K562 (cell line): ENCODE measurements around the gene ATRAID. TPM values are rescaled to one million over a fixed set of nuclear protein-coding genes. Genes with fewer than 3 reads are reported as not detected.

Experiments
- CCNT2 ChIP-seq: IDR thresholded peaks from 2 replicates; pipeline ENCODE4 v1.6.1; 2011; ENCODE audit warnings: borderline replicate concordance, low read depth, mild to moderate bottlenecking, moderate library complexity, mixed read lengths, low read length; ENCODE audit not compliant: insufficient read length; ENCODE audit errors: extremely low read depth
- CSDE1 ChIP-seq, 2 experiments: fragments of 450-650 bp; IDR thresholded peaks; 2 replicates each; pipeline ENCODE4 v1.6.1; 2016; ENCODE audit warnings: mild to moderate bottlenecking in 1 of 2
- CTBP1 ChIP-seq: fragments of 450-650 bp; IDR thresholded peaks from 2 replicates; pipeline ENCODE4 v1.6.1; 2016; ENCODE audit warnings: borderline replicate concordance
- CXXC5 ChIP-seq: fragments of 250-450 bp; sonication (Bioruptor Pico); IDR thresholded peaks from 2 replicates; pipeline ENCODE4 v1.8.0; 2022; ENCODE audit warnings: inconsistent platforms, mild to moderate bottlenecking, moderate library complexity
- EP300 ChIP-seq: IDR thresholded peaks from 2 replicates; pipeline ENCODE4 v1.6.1; 2012; ENCODE audit warnings: low read length, improper control_type of control experiment
- ESRRA ChIP-seq: fragments of 450-650 bp; IDR thresholded peaks from 2 replicates; pipeline ENCODE4 v1.6.1; 2014; ENCODE audit warnings: low read depth, mild to moderate bottlenecking, moderate library complexity, borderline replicate concordance
- ETV1 ChIP-seq: fragments of 450-650 bp; conservative IDR thresholded peaks from 2 replicates; pipeline ENCODE4 v1.6.1; 2016; ENCODE audit warnings: missing genetic modification characterization, control low read depth, low read depth, missing compliant biosample characterization
- KDM1A ChIP-seq, 2 experiments: fragments of 450-650 bp; IDR thresholded peaks; 2 replicates each; pipeline ENCODE4 v1.6.1; 2016; ENCODE audit warnings: mild to moderate bottlenecking in 2 of 2
- MCM2 ChIP-seq: fragments of 450-650 bp; IDR thresholded peaks from 2 replicates; pipeline ENCODE4 v1.6.1; 2017; ENCODE audit warnings: low read depth, mild to moderate bottlenecking
- MTA3 ChIP-seq: fragments of 450-650 bp; formaldehyde crosslinking; IDR thresholded peaks from 2 replicates; pipeline ENCODE4 v1.6.1; 2017; ENCODE audit warnings: mild to moderate bottlenecking, borderline replicate concordance
- PML ChIP-seq: IDR thresholded peaks from 2 replicates; pipeline ENCODE4 v1.6.1; 2012; ENCODE audit warnings: low read length, inconsistent platforms
- POLR2AphosphoS5 ChIP-seq: IDR thresholded peaks from 2 replicates; pipeline ENCODE4 v1.6.1; 2011; ENCODE audit warnings: mild to moderate bottlenecking, low read depth, low read length, moderate library complexity; ENCODE audit not compliant: control insufficient read depth, insufficient read depth
- SMARCA4 ChIP-seq: fragments of 450-650 bp; IDR thresholded peaks from 2 replicates; pipeline ENCODE4 v1.6.1; 2016
- XRCC3 ChIP-seq: fragments of 450-650 bp; IDR thresholded peaks from 2 replicates; pipeline ENCODE4 v1.6.1; 2017; ENCODE audit warnings: mild to moderate bottlenecking, moderate library complexity
- ZFP36 ChIP-seq: fragments of 150-350 bp; IDR thresholded peaks from 2 replicates; pipeline ENCODE4 v1.6.1; 2018; ENCODE audit warnings: low read length, low read depth; ENCODE audit not compliant: partially characterized antibody
- ZNF140 ChIP-seq: fragments of 250-450 bp; sonication (Bioruptor Pico); IDR thresholded peaks from 2 replicates; pipeline ENCODE4 v1.8.0; 2021; ENCODE audit warnings: moderate library complexity, mild to moderate bottlenecking, inconsistent platforms
- polyA plus RNA-seq, 8 experiments: library from polyadenylated mRNA; depleted of rRNA in 4 of 8; stranded (reverse) in 5 of 8; unstranded in 3 of 8; fragments of >200 nt; fragmentation: Nextera tagmentation in 2 of 8; fragmentation: Illumina TruSeq in 1 of 8; extraction: Ambion mirVana in 2 of 8; extraction: Trizol in 1 of 8; gene quantifications; 2 replicates each; pipeline versions ENCODE4 v1.2.1 to v1.2.3, GENCODE V29; 2011 to 2014; ENCODE audit warnings: inconsistent platforms in 1 of 8, missing spikeins in 1 of 8
- total RNA-seq, 7 experiments: library from RNA; depleted of rRNA in 6 of 7; stranded (reverse); fragments of >200 nt in 6 of 7; fragmentation: Illumina TruSeq in 2 of 7; extraction: Trizol in 2 of 7; gene quantifications; 2 replicates each; pipeline versions ENCODE4 v1.2.1 to v1.2.3, GENCODE V29; 2011 to 2021; ENCODE audit warnings: low replicate concordance in 1 of 7
- TF ChIP-seq, protein P1 (sequence below): fragments of 450-650 bp; IDR thresholded peaks from 2 replicates; pipeline ENCODE4 v1.6.1; 2018; ENCODE audit not compliant: partially characterized antibody
- TF ChIP-seq, protein P2 (sequence below): sonication (generic); formaldehyde crosslinking; IDR thresholded peaks from 2 replicates; pipeline ENCODE4 v1.8.0; 2022; ENCODE audit warnings: mild to moderate bottlenecking, low read depth, missing genetic modification reagents
- TF ChIP-seq, protein P3 (sequence below): sonication (generic); formaldehyde crosslinking; IDR thresholded peaks from 2 replicates; pipeline ENCODE4 v1.8.0; 2022; ENCODE audit warnings: mild to moderate bottlenecking, missing genetic modification reagents, borderline replicate concordance
- TF ChIP-seq, protein P4 (sequence below): sonication (generic); formaldehyde crosslinking; IDR thresholded peaks from 2 replicates; pipeline ENCODE4 v1.8.0; 2022; ENCODE audit warnings: missing genetic modification reagents, mild to moderate bottlenecking, moderate library complexity, borderline replicate concordance

Gene ATRAID
- total and polyA plus RNA-seq, 9 of the 15 experiments (the other 6 are each of a cell fraction or from before 2014, with no cell fraction given) = 70.2 to 187 (median 108) TPM

DNA sequence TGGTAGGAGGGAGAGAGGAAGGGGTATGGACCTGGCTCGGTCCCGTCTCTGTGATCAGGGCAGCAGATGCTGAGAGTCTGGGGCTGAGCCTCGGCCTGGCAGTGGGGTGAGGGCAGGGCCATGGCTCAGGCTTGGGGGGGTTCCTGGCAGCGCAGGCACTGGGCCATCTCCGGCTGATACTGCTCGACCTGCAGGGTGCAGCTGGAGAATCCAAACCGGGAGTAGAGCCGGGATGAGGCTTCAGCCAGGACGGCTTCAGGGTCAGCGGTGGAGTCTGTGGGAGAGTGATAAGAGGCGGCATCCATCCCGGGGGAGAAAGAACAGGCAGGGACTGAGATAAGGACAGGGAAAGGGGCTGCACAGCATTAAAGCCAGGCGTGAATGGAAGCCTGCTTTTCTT lies 43.3 kb downstream of the ATRAID start (continued):
- TF ChIP-seq, protein P1, sequence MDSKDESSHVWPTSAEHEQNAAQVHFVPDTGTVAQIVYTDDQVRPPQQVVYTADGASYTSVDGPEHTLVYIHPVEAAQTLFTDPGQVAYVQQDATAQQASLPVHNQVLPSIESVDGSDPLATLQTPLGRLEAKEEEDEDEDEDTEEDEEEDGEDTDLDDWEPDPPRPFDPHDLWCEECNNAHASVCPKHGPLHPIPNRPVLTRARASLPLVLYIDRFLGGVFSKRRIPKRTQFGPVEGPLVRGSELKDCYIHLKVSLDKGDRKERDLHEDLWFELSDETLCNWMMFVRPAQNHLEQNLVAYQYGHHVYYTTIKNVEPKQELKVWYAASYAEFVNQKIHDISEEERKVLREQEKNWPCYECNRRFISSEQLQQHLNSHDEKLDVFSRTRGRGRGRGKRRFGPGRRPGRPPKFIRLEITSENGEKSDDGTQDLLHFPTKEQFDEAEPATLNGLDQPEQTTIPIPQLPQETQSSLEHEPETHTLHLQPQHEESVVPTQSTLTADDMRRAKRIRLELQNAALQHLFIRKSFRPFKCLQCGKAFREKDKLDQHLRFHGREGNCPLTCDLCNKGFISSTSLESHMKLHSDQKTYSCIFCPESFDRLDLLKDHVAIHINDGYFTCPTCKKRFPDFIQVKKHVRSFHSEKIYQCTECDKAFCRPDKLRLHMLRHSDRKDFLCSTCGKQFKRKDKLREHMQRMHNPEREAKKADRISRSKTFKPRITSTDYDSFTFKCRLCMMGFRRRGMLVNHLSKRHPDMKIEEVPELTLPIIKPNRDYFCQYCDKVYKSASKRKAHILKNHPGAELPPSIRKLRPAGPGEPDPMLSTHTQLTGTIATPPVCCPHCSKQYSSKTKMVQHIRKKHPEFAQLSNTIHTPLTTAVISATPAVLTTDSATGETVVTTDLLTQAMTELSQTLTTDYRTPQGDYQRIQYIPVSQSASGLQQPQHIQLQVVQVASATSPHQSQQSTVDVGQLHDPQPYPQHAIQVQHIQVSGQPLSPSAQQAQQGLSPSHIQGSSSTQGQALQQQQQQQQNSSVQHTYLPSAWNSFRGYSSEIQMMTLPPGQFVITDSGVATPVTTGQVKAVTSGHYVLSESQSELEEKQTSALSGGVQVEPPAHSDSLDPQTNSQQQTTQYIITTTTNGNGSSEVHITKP = peak; percentile 87
- TF ChIP-seq MCM2 (no peak), CCNT2 (peak; percentile 56), CSDE1 (IDR thresholded peaks at IDR 0.05) (no peak), PML (0 out of 2 replicates have a peak, but pooled peaks have one; percentile 23), ETV1 (tag) (no peak), SMARCA4 (peak; percentile 80), ESRRA (peak; percentile 61; the same call in 1 of the 2 replicates), XRCC3 (no peak), CTBP1 (peak; percentile 85; the same call in 1 of the 2 replicates), MTA3 (peak; percentile 59; the same call in 1 of the 2 replicates), KDM1A (IDR thresholded peaks at IDR 0.05) (peak in 1 of 2 experiments; percentile 21; a peak in 1 of 4 replicates), ZFP36 (peak; percentile 81), ZNF140 (CRISPR knock-in tag) (no peak), CXXC5 (CRISPR knock-in tag) (peak; percentile 77), POLR2AphosphoS5 (peak; percentile 53; the same call in 1 of the 2 replicates), EP300 (peak; percentile 67)
- TF ChIP-seq, protein P2, sequence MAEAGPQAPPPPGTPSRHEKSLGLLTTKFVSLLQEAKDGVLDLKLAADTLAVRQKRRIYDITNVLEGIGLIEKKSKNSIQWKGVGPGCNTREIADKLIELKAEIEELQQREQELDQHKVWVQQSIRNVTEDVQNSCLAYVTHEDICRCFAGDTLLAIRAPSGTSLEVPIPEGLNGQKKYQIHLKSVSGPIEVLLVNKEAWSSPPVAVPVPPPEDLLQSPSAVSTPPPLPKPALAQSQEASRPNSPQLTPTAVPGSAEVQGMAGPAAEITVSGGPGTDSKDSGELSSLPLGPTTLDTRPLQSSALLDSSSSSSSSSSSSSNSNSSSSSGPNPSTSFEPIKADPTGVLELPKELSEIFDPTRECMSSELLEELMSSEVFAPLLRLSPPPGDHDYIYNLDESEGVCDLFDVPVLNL (CRISPR knock-in tag) = no peak
- TF ChIP-seq, protein P3, sequence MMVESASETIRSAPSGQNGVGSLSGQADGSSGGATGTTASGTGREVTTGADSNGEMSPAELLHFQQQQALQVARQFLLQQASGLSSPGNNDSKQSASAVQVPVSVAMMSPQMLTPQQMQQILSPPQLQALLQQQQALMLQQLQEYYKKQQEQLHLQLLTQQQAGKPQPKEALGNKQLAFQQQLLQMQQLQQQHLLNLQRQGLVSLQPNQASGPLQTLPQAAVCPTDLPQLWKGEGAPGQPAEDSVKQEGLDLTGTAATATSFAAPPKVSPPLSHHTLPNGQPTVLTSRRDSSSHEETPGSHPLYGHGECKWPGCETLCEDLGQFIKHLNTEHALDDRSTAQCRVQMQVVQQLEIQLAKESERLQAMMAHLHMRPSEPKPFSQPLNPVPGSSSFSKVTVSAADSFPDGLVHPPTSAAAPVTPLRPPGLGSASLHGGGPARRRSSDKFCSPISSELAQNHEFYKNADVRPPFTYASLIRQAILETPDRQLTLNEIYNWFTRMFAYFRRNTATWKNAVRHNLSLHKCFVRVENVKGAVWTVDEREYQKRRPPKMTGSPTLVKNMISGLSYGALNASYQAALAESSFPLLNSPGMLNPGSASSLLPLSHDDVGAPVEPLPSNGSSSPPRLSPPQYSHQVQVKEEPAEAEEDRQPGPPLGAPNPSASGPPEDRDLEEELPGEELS (CRISPR knock-in tag) = 0 out of 2 replicates have a peak, but pooled peaks have one; percentile 33
- TF ChIP-seq, protein P4, sequence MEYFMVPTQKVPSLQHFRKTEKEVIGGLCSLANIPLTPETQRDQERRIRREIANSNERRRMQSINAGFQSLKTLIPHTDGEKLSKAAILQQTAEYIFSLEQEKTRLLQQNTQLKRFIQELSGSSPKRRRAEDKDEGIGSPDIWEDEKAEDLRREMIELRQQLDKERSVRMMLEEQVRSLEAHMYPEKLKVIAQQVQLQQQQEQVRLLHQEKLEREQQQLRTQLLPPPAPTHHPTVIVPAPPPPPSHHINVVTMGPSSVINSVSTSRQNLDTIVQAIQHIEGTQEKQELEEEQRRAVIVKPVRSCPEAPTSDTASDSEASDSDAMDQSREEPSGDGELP (CRISPR knock-in tag) = peak; percentile 67
